Breast epithelium (tissue), 3 donors: Measurements from ENCODE around the gene TSEN15.

Experiments
- CTCF ChIP-seq, 3 donors: fragments of 450-650 bp; IDR thresholded peaks; one replicate each; pipeline ENCODE4 v1.5.1; 2016 to 2017; ENCODE audit warnings: antibody characterized with exemption in 3 of 3, mild to moderate bottlenecking in 3 of 3, moderate library complexity in 3 of 3
- POLR2A ChIP-seq: fragments of 450-650 bp; IDR thresholded peaks from one replicate; pipeline ENCODE4 v1.6.1; 2016; ENCODE audit warnings: antibody characterized with exemption, mild to moderate bottlenecking, moderate library complexity

- TF ChIP-seq CTCF (IDR thresholded peaks at IDR 0.05) (no peak), POLR2A (no peak)
Measured at GRCh38 chr1:184082541-184083415, 31.2 kb downstream of the TSEN15 start.
